Measurements from ENCODE around the gene NFATC2IP.

Gene NFATC2IP

DNA sequence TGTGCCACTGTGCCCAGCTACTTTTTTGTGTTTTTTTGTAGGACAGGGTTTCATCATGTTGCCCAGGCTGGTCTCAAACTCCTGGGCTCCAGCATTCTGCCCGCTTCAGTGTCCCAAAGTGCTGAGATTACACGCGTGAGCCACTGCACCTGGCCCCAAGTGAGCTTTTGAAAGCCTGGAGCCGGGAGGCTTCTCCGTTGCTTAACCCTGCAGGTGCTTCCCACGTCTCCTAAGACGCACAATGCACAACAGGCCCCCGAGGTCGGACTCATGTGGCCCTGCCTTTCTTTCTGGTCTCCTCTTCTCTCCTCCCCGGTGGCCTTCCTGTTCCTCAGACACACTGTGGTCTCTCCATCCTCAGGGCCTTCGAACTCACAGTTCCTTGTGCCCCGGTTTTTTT lies 38.2 kb upstream of the NFATC2IP start:
- no CpG with 5 or more reads among the region's 12 CpGs for WGBS (ENCODE audit: insufficient coverage, insufficient read length)
- no peak overlapping the region for H3K4me3 ChIP-seq (ENCODE audit: low read length)
- no peak for DNase-seq (ENCODE audit: low read depth, low spot score)
- H3K9me3 ChIP-seq (ENCODE audit: control insufficient read depth, insufficient read depth, low read length) = no peaks in the 10 kb centered on the region
- peaks cover 8% of the 10 kb centered on the region; the same call in 1 of the 2 replicates for H3K36me3 ChIP-seq (ENCODE audit: control insufficient read depth, insufficient read depth, low read length)
- H3K27ac ChIP-seq (ENCODE audit: low read length) = no peak overlapping the region
- no peaks in the 10 kb centered on the region for H3K27me3 ChIP-seq (ENCODE audit: control insufficient read depth, insufficient read depth, low read length)
- H3K4me1 ChIP-seq (ENCODE audit: control insufficient read depth, insufficient read depth, low read length) = no peaks in the 10 kb centered on the region

DNA sequence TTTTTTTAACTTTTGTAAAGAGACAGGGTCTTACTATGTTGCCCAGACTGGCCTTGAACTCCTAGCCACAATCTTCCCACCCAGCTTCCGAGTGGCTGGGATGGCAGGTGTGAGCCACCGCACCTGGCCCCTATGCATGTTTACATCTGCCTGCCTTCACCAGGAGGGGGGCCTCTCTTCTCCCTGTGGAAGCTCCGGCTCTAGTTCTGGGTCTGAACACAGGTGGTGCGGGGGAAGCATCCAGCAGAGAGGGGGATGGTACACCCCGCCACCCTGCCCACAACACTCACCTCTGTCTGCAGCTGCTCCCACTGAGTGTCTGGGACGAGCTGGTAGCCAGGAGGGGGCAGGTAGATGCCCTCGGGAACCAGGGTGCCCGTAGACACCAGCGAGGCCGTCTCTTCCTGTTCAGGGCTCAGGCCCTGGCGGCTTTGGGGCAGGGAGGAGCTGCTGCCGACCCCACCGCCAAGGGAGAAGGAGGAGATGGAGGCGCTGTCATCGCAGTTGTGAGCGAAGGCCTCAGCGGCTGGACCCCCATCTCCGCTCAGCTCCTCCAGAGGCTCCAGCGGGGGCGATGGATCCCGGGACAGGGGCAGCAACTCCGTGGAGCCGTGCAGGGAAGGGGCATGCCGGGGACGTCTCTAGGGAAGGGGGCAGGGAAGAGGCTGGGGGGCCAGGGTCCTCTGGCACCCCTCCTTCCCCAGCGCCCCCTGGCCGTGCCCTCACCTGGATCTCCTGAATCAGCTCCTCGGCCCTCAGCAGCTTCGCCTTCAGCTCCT lies 36.6 kb upstream of the NFATC2IP start:
- peaks cover 11% of the 10 kb centered on the region for H3K36me3 ChIP-seq (ENCODE audit: control insufficient read depth, insufficient read depth, low read length)
- no CpG with 5 or more reads among the region's 29 CpGs for WGBS (ENCODE audit: insufficient coverage, insufficient read length)
- no peak overlapping the region; the same call in 1 of the 2 replicates for H3K4me3 ChIP-seq (ENCODE audit: low read length)
- H3K27ac ChIP-seq (ENCODE audit: low read length) = no peak overlapping the region
- no peaks in the 10 kb centered on the region for H3K9me3 ChIP-seq (ENCODE audit: control insufficient read depth, insufficient read depth, low read length)
- no peaks in the 10 kb centered on the region for H3K4me1 ChIP-seq (ENCODE audit: control insufficient read depth, insufficient read depth, low read length)
- H3K27me3 ChIP-seq (ENCODE audit: control insufficient read depth, insufficient read depth, low read length) = no peaks in the 10 kb centered on the region
- no peak for DNase-seq (ENCODE audit: low read depth, low spot score)

DNA sequence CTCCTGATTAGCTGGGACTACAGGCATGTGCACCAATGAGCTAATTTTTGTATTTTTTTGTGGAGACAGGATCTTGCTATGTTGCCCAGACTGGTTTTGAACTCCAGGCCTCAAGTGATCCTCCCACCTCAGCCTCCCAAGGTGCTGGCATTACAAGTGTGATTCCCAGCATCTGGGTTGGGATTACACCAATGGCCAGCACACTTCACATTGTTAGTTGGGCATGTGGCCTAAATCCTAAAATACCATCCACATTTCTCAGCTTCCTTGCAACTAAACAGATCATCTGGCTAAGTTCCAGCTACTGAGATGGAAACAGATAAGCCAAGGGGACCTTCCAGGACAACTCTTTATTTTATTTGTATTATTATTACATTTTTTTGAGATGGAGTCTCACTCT lies 35.6 kb upstream of the NFATC2IP start:
- no peak overlapping the region for H3K4me3 ChIP-seq (ENCODE audit: low read length)
- H3K27me3 ChIP-seq (ENCODE audit: control insufficient read depth, insufficient read depth, low read length) = no peaks in the 10 kb centered on the region
- H3K4me1 ChIP-seq (ENCODE audit: control insufficient read depth, insufficient read depth, low read length) = no peaks in the 10 kb centered on the region
- H3K27ac ChIP-seq (ENCODE audit: low read length) = no peak overlapping the region
- peaks cover 11% of the 10 kb centered on the region for H3K36me3 ChIP-seq (ENCODE audit: control insufficient read depth, insufficient read depth, low read length)
- H3K9me3 ChIP-seq (ENCODE audit: control insufficient read depth, insufficient read depth, low read length) = no peaks in the 10 kb centered on the region
- DNase-seq (ENCODE audit: low read depth, low spot score) = no peak

DNA sequence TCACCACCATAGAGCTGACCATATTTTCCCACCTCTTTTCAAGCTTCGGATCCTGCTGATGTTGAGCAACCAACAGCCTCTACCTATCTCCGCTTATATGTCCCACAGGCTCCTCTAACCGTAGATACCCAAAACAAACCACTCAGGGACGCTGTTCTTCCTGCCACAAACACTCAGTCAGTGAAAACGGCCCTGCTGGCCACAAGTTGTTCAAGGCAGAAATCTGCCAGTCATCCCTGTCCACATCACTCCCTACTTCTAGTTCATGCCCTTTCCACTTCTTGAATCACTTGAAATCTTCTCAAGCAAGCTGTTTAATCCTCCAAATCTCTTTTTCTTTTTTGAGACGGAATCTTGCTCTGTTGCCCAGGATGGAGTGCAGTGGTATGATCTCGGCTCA lies 33.6 kb upstream of the NFATC2IP start:
- H3K4me1 ChIP-seq (ENCODE audit: control insufficient read depth, insufficient read depth, low read length) = no peaks in the 10 kb centered on the region
- no CpG with 5 or more reads among the region's 7 CpGs for WGBS (ENCODE audit: insufficient coverage, insufficient read length)

GRCh38 chr16:28918698-28919097 lies 32.0 kb upstream of the NFATC2IP start:
- no peaks in the 10 kb centered on the region for H3K27me3 ChIP-seq (ENCODE audit: control insufficient read depth, insufficient read depth, low read length)
- WGBS (ENCODE audit: insufficient coverage, insufficient read length) = no CpG with 5 or more reads among the region's 3 CpGs
- H3K36me3 ChIP-seq (ENCODE audit: control insufficient read depth, insufficient read depth, low read length) = peaks cover 11% of the 10 kb centered on the region
- DNase-seq (ENCODE audit: low read depth, low spot score) = no peak
- H3K4me1 ChIP-seq (ENCODE audit: control insufficient read depth, insufficient read depth, low read length) = no peaks in the 10 kb centered on the region
- H3K27ac ChIP-seq (ENCODE audit: low read length) = no peak overlapping the region
- H3K9me3 ChIP-seq (ENCODE audit: control insufficient read depth, insufficient read depth, low read length) = no peaks in the 10 kb centered on the region
- H3K4me3 ChIP-seq (ENCODE audit: low read length) = no peak overlapping the region

More for the DNA sequence above, 33.6 kb upstream of the NFATC2IP start:
- Histone ChIP-seq H3K27me3 (ENCODE audit: control insufficient read depth, insufficient read depth, low read length) (no peaks in the 10 kb centered on the region), H3K4me3 (ENCODE audit: low read length) (no peak overlapping the region), H3K36me3 (ENCODE audit: control insufficient read depth, insufficient read depth, low read length) (peaks cover 11% of the 10 kb centered on the region), H3K27ac (ENCODE audit: low read length) (no peak overlapping the region), H3K9me3 (ENCODE audit: control insufficient read depth, insufficient read depth, low read length) (no peaks in the 10 kb centered on the region)
- DNase-seq (ENCODE audit: low read depth, low spot score) = no peak

GRCh38 chr16:28923231-28923587 lies 27.5 kb upstream of the NFATC2IP start:
- no peak overlapping the region for H3K27ac ChIP-seq (ENCODE audit: low read length)
- H3K9me3 ChIP-seq (ENCODE audit: control insufficient read depth, insufficient read depth, low read length) = no peaks in the 10 kb centered on the region
- H3K4me1 ChIP-seq (ENCODE audit: control insufficient read depth, insufficient read depth, low read length) = no peaks in the 10 kb centered on the region
- H3K36me3 ChIP-seq (ENCODE audit: control insufficient read depth, insufficient read depth, low read length) = peaks cover 2% of the 10 kb centered on the region; the same call in 1 of the 2 replicates
- H3K27me3 ChIP-seq (ENCODE audit: control insufficient read depth, insufficient read depth, low read length) = no peaks in the 10 kb centered on the region
- no peak overlapping the region for H3K4me3 ChIP-seq (ENCODE audit: low read length)
- WGBS (ENCODE audit: insufficient coverage, insufficient read length) = no CpG with 5 or more reads among the region's 3 CpGs
- DNase-seq (ENCODE audit: low read depth, low spot score) = no peak

- no peaks in the 10 kb centered on the region for H3K4me1 ChIP-seq (ENCODE audit: control insufficient read depth, insufficient read depth, low read length)
- H3K27ac ChIP-seq (ENCODE audit: low read length) = no peak overlapping the region
- H3K4me3 ChIP-seq (ENCODE audit: low read length) = peak overlapping the region; percentile 43
- H3K27me3 ChIP-seq (ENCODE audit: control insufficient read depth, insufficient read depth, low read length) = no peaks in the 10 kb centered on the region
- no peaks in the 10 kb centered on the region for H3K9me3 ChIP-seq (ENCODE audit: control insufficient read depth, insufficient read depth, low read length)
- WGBS (ENCODE audit: insufficient coverage, insufficient read length) = no CpG with 5 or more reads among the region's 13 CpGs
- H3K36me3 ChIP-seq (ENCODE audit: control insufficient read depth, insufficient read depth, low read length) = peaks cover 2% of the 10 kb centered on the region; the same call in 1 of the 2 replicates
- no peak for DNase-seq (ENCODE audit: low read depth, low spot score)
These were observed 26.9 kb upstream of the NFATC2IP start for GRCh38 chr16:28923652-28924398.

DNA sequence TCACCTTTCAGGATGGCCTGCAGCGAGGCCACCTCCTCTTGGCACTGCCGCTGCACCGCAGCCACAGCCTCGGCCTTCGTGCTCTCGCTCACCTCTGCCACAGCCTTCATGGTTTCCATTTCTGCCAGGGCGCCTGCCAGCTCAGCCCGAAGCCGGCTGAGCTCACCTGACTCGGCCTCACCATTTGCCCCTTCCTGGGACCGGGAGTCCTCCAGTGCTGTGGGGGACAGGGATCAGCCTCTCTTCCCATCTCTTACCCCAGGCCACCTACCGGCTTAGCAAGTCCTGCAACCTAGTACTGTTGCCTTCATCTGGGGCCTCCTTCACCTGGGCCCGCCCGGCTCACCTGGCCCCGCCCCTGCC lies 26.4 kb upstream of the NFATC2IP start:
- Histone ChIP-seq H3K9me3 (ENCODE audit: control insufficient read depth, insufficient read depth, low read length) (no peaks in the 10 kb centered on the region), H3K27ac (ENCODE audit: low read length) (no peak overlapping the region), H3K27me3 (ENCODE audit: control insufficient read depth, insufficient read depth, low read length) (no peaks in the 10 kb centered on the region), H3K4me3 (ENCODE audit: low read length) (peak overlapping the region; percentile 43), H3K4me1 (ENCODE audit: control insufficient read depth, insufficient read depth, low read length) (no peaks in the 10 kb centered on the region), H3K36me3 (ENCODE audit: control insufficient read depth, insufficient read depth, low read length) (no peaks in the 10 kb centered on the region)
- no peak for DNase-seq (ENCODE audit: low read depth, low spot score)
- WGBS (ENCODE audit: insufficient coverage, insufficient read length) = no CpG with 5 or more reads among the region's 15 CpGs

- DNase-seq (ENCODE audit: low read depth, low spot score) = peak; percentile 94
- no peaks in the 10 kb centered on the region for H3K27me3 ChIP-seq (ENCODE audit: control insufficient read depth, insufficient read depth, low read length)
- no CpG with 5 or more reads among the region's 66 CpGs for WGBS (ENCODE audit: insufficient coverage, insufficient read length)
- no peak within 1 kb of the TSS for H3K27ac ChIP-seq (ENCODE audit: low read length)
- H3K36me3 ChIP-seq (ENCODE audit: control insufficient read depth, insufficient read depth, low read length) = no peaks in the 10 kb centered on the region
- H3K4me3 ChIP-seq (ENCODE audit: low read length) = peak within 1 kb of the TSS; percentile 96
- no peaks in the 10 kb centered on the region for H3K9me3 ChIP-seq (ENCODE audit: control insufficient read depth, insufficient read depth, low read length)
- no peaks in the 10 kb centered on the region for H3K4me1 ChIP-seq (ENCODE audit: control insufficient read depth, insufficient read depth, low read length)
These were observed 25.9 kb upstream of the NFATC2IP start, which contains the start of gene RABEP2 for GRCh38 chr16:28924762-28925385. TSS of gene RABEP2 (minus strand) at chr16:28925238. CDS start at chr16:28925163, 75 bp downstream.

- Histone ChIP-seq H3K27me3 (ENCODE audit: control insufficient read depth, insufficient read depth, low read length) (no peaks in the 10 kb centered on the region), H3K27ac (ENCODE audit: low read length) (no peak overlapping the region), H3K9me3 (ENCODE audit: control insufficient read depth, insufficient read depth, low read length) (no peaks in the 10 kb centered on the region), H3K36me3 (ENCODE audit: control insufficient read depth, insufficient read depth, low read length) (no peaks in the 10 kb centered on the region), H3K4me1 (ENCODE audit: control insufficient read depth, insufficient read depth, low read length) (no peaks in the 10 kb centered on the region), H3K4me3 (ENCODE audit: low read length) (peak overlapping the region; percentile 75)
- DNase-seq (ENCODE audit: low read depth, low spot score) = no peak
- no CpG with 5 or more reads among the region's 48 CpGs for WGBS (ENCODE audit: insufficient coverage, insufficient read length)
These were observed 25.1 kb upstream of the NFATC2IP start for GRCh38 chr16:28925386-28926228.
